ENCODE data around the gene MRPS10. TPM values are rescaled to one million over a fixed set of nuclear protein-coding genes. Genes with fewer than 3 reads are reported as not detected.

MRPS10 gene
- total and polyA plus RNA-seq, 10 of the 15 experiments (the other 5 are each of a cell fraction or from before 2014, with no cell fraction given): 28.5 to 83.3 (median 52.8) TPM

DNA sequence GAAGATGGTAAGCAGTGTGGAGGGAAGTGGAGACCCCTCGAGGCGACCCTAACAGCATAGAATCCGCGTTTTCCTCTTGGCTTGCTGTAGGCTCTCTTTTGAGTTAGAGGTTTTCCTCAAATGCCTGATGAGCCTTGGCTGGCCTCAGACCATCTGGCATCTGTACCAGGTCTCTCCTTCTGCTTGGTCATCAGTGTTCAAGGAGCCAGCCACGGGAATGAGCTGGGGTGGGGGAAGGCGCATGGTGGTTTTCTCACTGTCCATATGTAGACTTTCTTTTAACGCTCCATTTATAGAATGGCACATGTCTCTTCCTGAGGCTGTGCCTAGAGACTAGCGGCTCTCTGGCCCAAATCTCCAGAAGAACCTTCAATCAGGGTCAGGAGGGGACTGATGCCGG lies 52.6 kb downstream of the MRPS10 start (continued):
- TF ChIP-seq E2F4 (IDR thresholded peaks at IDR 0.05; ENCODE audit: low read depth, low read length) (no peak), RELA (IDR thresholded peaks at IDR 0.05; ENCODE audit: borderline replicate concordance, partially characterized antibody) (no peak), CHD1 (IDR thresholded peaks at IDR 0.05; ENCODE audit: low read depth, low read length) (no peak), SIN3A (IDR thresholded peaks at IDR 0.05; ENCODE audit: low read depth, low read length) (no peak)

GRCh38 chr6:42163981-42164380 lies 53.7 kb downstream of the MRPS10 start:
- ATAC-seq (no peak), FAIRE-seq (no peak), DNase-seq (ENCODE audit: low read depth, low spot score) (no peak)
- WGBS (ENCODE audit: insufficient coverage, insufficient replicate concordance, low lambda C conversion rate, missing lambda C conversion rate): 0% methylated on average over 1 of the region's 1 CpG
- ChIA-PET POLR2A (interaction anchor here (1.1 kb wide), 1 partner anchor 13 kb away, joined by 3 read pairs; no protein-coding TSS in a partner anchor), RAD21 (ENCODE audit: unreplicated experiment) (interaction anchor here (0.7 to 1.5 kb wide), 4 partner anchors 9 to 380 kb away, joined by 3 to 4 read pairs (median 4); no protein-coding TSS in a partner anchor), CTCF (interaction anchor here (0.7 to 2.6 kb wide), 8 partner anchors 20 to 316 kb away, joined by 3 to 14 read pairs (median 4); no protein-coding TSS in a partner anchor), SMC1A (ENCODE audit: uncharacterized antibody, unreplicated experiment) (interaction anchor here (0.7 to 1.8 kb wide), 7 partner anchors 29 to 389 kb away, joined by 3 to 6 read pairs (median 3); no protein-coding TSS in a partner anchor)
- Histone ChIP-seq H3K4me3 (no peak overlapping the region), H3K27me3 (replicated peaks in 1 of 2; ENCODE audit: control insufficient read depth in 2 of 2, insufficient read depth in 2 of 2, low read length in 1 of 2) (peaks cover 0 to 4% of the 10 kb centered on the region in 2 experiments; a peak in 2 of 4 replicates), H3K36me3 (ENCODE audit: control insufficient read depth in 2 of 2, insufficient read depth in 2 of 2, low read length in 1 of 2) (no peaks in the 10 kb centered on the region), H3K27ac (ENCODE audit: control insufficient read depth, insufficient read depth) (no peak overlapping the region), H3K9me3 (replicated peaks; ENCODE audit: control insufficient read depth, insufficient read depth, low read length) (no peaks in the 10 kb centered on the region), H3K9ac (ENCODE audit: control insufficient read depth, insufficient read depth, low read length) (no peak overlapping the region), H4K20me1 (ENCODE audit: control insufficient read depth, insufficient read depth) (no peaks in the 10 kb centered on the region), H3K4me1 (ENCODE audit: control insufficient read depth, insufficient read depth, low read length) (no peaks in the 10 kb centered on the region), H3K79me2 (ENCODE audit: control insufficient read depth, insufficient read depth, low read length) (no peaks in the 10 kb centered on the region), H2AFZ (ENCODE audit: control insufficient read depth, low read depth, low read length) (no peak overlapping the region), H3K4me2 (ENCODE audit: control insufficient read depth, insufficient read depth) (no peak overlapping the region)
- intact Hi-C loops (cut with micrococcal nuclease; ENCODE audit: unreplicated experiment) (no loop called here), in situ Hi-C loops (cut with MboI) (no loop called here)
- no TSS peak for BruUV-seq (replicated peaks)
- no peak for TF ChIP-seq POLR2A (IDR thresholded peaks at IDR 0.05; ENCODE audit: low read depth, low read length)
- TF ChIP-seq MTA3 (IDR thresholded peaks at IDR 0.05; ENCODE audit: borderline replicate concordance, low read length): no peak
- no peak for TF ChIP-seq ZSCAN29 (IDR thresholded peaks at IDR 0.05)
- TF ChIP-seq, protein P1, sequence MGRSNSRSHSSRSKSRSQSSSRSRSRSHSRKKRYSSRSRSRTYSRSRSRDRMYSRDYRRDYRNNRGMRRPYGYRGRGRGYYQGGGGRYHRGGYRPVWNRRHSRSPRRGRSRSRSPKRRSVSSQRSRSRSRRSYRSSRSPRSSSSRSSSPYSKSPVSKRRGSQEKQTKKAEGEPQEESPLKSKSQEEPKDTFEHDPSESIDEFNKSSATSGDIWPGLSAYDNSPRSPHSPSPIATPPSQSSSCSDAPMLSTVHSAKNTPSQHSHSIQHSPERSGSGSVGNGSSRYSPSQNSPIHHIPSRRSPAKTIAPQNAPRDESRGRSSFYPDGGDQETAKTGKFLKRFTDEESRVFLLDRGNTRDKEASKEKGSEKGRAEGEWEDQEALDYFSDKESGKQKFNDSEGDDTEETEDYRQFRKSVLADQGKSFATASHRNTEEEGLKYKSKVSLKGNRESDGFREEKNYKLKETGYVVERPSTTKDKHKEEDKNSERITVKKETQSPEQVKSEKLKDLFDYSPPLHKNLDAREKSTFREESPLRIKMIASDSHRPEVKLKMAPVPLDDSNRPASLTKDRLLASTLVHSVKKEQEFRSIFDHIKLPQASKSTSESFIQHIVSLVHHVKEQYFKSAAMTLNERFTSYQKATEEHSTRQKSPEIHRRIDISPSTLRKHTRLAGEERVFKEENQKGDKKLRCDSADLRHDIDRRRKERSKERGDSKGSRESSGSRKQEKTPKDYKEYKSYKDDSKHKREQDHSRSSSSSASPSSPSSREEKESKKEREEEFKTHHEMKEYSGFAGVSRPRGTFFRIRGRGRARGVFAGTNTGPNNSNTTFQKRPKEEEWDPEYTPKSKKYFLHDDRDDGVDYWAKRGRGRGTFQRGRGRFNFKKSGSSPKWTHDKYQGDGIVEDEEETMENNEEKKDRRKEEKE (IDR thresholded peaks at IDR 0.05): no peak
- no peak for TF ChIP-seq CUX1 (IDR thresholded peaks at IDR 0.05; ENCODE audit: insufficient replicate concordance, low read depth, low read length)
- TF ChIP-seq ATF7 (IDR thresholded peaks at IDR 0.05; ENCODE audit: low read depth): no peak
- TF ChIP-seq MYC (IDR thresholded peaks at IDR 0.05; ENCODE audit: insufficient read depth, insufficient read length, insufficient replicate concordance, low read length, severe bottlenecking): no peak
- no peak for TF ChIP-seq ETV6 (conservative IDR thresholded peaks at IDR 0.05 in 1 of 2, IDR thresholded peaks at IDR 0.05 in 1 of 2; ENCODE audit: borderline replicate concordance in 1 of 2, low read depth in 1 of 2)
- no peak for TF ChIP-seq GATAD2B (conservative IDR thresholded peaks at IDR 0.05; ENCODE audit: low read depth)
- no peak for TF ChIP-seq HDGF (IDR thresholded peaks at IDR 0.05)

Data from GM12878 (cell line).